ENCODE measurements around the gene UTS2.

The UTS2 gene

DNA sequence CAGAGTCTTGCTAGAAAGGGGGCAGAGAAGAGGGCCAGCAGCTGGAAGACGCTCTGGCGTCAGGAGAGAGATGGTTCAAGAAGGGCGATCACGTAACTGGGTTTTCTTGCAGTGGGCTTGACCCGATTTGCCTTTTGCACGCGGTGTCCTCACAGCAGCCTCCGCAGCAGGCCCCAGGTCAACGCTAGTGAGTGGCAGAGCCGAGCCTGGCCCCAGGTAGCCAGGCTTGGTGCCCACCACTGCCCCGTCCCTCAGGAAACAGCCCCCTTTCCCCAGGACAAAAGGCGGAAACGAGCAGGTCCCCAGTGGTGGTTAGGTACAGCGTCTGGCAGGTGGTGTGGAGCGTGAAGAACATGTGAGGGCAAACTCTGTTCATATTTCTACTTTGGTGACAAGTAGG is 8.6 kb upstream of the UTS2 start:
- Histone ChIP-seq H3K36me3 (ENCODE audit: control insufficient read depth, insufficient read depth, low read length, severe bottlenecking) (no peaks in the 10 kb centered on the region), H3K9me3 (ENCODE audit: control insufficient read depth, low read length) (no peaks in the 10 kb centered on the region), H3K9ac (ENCODE audit: low read length) (no peak overlapping the region), H3K4me1 (ENCODE audit: control insufficient read depth, insufficient read depth, low read length) (no peaks in the 10 kb centered on the region), H3K4me3 (ENCODE audit: low read length) (no peak overlapping the region), H3K27me3 (replicated peaks; ENCODE audit: control insufficient read depth, insufficient read depth, low read length) (peaks cover 7% of the 10 kb centered on the region)
- no peak for DNase-seq (ENCODE audit: low read depth)

DNA sequence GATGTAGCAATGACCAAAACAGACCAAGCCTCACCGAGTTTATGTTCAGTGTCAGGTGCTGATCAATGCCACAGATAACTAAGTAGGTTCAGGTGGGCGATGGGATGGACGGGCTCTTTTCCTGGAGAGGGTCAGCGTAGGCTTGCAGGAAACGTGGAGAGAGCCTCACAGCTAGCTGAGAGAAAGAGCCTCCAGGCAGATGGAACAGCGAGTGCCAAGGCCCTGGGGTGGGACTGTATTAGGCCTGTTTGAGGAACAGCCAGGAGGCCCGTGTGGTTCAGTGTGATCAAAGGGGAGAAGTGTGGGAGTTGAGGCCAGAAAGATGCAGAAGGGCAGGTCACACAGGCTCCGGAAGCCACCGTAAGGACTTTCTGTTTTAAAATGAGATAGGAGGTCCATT is 7.3 kb upstream of the UTS2 start:
- Histone ChIP-seq H3K9ac (ENCODE audit: low read length) (no peak overlapping the region), H3K27me3 (replicated peaks; ENCODE audit: control insufficient read depth, insufficient read depth, low read length) (no peaks in the 10 kb centered on the region)
- DNase-seq (ENCODE audit: low read depth) = no peak

GRCh38 chr1:7859406-7859805 is 6.5 kb upstream of the UTS2 start:
- H3K36me3 ChIP-seq (ENCODE audit: control insufficient read depth, insufficient read depth, low read length, severe bottlenecking) = no peaks in the 10 kb centered on the region
- no peak for DNase-seq (ENCODE audit: low read depth)
- no peaks in the 10 kb centered on the region for H3K9me3 ChIP-seq (ENCODE audit: control insufficient read depth, low read length)
- H3K27me3 ChIP-seq (replicated peaks; ENCODE audit: control insufficient read depth, insufficient read depth, low read length) = no peaks in the 10 kb centered on the region
- H3K4me3 ChIP-seq (ENCODE audit: low read length) = no peak overlapping the region
- H3K9ac ChIP-seq (ENCODE audit: low read length) = no peak overlapping the region
- H3K4me1 ChIP-seq (ENCODE audit: control insufficient read depth, insufficient read depth, low read length) = no peaks in the 10 kb centered on the region

More for the DNA sequence above, 7.3 kb upstream of the UTS2 start:
- no peak overlapping the region for H3K4me3 ChIP-seq (ENCODE audit: low read length)
- H3K4me1 ChIP-seq (ENCODE audit: control insufficient read depth, insufficient read depth, low read length) = no peaks in the 10 kb centered on the region
- no peaks in the 10 kb centered on the region for H3K9me3 ChIP-seq (ENCODE audit: control insufficient read depth, low read length)
- no peaks in the 10 kb centered on the region for H3K36me3 ChIP-seq (ENCODE audit: control insufficient read depth, insufficient read depth, low read length, severe bottlenecking)

DNA sequence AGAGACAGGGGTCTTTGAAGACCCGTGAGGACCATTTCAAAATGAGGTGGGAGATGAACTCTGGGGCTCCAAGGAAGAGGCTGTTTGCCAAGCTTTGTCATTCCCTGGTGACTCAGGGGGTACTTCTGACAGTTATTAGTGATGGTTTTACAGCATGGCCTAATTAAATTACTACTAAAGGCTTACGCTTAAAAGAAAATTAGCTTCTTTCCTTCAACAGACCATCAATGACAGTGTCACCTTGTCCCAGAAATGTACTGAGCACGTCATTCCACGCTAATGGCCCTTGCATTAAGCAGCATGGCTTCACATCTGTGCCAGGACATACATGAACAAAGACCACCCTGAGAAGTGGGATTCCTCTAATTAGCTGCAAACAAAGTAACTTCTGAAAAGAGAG is 5.1 kb upstream of the UTS2 start:
- H3K27me3 ChIP-seq (replicated peaks; ENCODE audit: control insufficient read depth, insufficient read depth, low read length) = no peaks in the 10 kb centered on the region
- no peak overlapping the region for H3K4me3 ChIP-seq (ENCODE audit: low read length)
- no peaks in the 10 kb centered on the region for H3K9me3 ChIP-seq (ENCODE audit: control insufficient read depth, low read length)
- no peaks in the 10 kb centered on the region for H3K36me3 ChIP-seq (ENCODE audit: control insufficient read depth, insufficient read depth, low read length, severe bottlenecking)
- no peak for DNase-seq (ENCODE audit: low read depth)
- no peak overlapping the region for H3K9ac ChIP-seq (ENCODE audit: low read length)
- no peaks in the 10 kb centered on the region for H3K4me1 ChIP-seq (ENCODE audit: control insufficient read depth, insufficient read depth, low read length)

DNA sequence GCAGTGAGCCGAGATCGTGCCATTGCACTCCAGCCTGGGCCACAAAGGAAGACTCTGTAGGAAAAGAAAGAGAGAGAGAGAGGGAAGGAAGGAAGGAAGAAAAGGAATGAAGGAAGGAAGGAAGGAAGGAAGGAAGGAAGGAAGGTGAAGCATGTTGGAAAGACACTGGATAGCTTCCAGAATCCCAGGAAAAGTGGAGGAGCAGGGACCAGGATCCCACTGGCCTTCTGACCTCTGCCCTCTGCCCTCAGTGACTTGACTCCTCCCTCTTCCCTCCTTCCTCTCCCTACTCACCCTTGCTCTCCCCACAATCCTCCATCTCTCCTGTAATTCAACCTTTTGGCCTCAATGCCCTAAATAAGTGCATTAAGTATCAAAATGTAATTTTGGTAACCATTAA is 4.1 kb upstream of the UTS2 start:
- Histone ChIP-seq H3K36me3 (ENCODE audit: control insufficient read depth, insufficient read depth, low read length, severe bottlenecking) (no peaks in the 10 kb centered on the region), H3K9ac (ENCODE audit: low read length) (no peak overlapping the region), H3K9me3 (ENCODE audit: control insufficient read depth, low read length) (no peaks in the 10 kb centered on the region), H3K27me3 (replicated peaks; ENCODE audit: control insufficient read depth, insufficient read depth, low read length) (no peaks in the 10 kb centered on the region), H3K4me3 (ENCODE audit: low read length) (no peak overlapping the region), H3K4me1 (ENCODE audit: control insufficient read depth, insufficient read depth, low read length) (no peaks in the 10 kb centered on the region)
- no peak for DNase-seq (ENCODE audit: low read depth)

DNA sequence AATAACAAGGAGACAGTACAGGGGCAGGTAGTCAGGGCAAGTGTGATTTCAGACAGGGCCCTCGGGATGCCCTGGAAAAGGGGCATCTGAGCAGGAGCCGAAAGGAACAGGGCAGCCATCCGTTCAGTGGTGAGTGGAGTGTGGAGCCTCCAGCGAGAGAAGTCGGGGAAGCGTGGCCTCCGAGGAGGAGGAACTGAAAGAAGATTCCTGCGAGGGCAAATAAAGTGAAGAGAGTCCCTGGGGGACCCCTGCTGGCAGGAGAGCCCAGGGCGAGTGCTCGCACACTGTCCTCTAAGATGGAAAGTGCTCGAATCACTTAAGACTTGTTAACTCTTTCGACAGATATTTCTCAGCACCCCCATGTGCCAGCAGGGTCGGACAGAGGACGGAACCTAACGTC is 3.5 kb upstream of the UTS2 start:
- Histone ChIP-seq H3K9me3 (ENCODE audit: control insufficient read depth, low read length) (no peaks in the 10 kb centered on the region), H3K27me3 (replicated peaks; ENCODE audit: control insufficient read depth, insufficient read depth, low read length) (no peaks in the 10 kb centered on the region), H3K9ac (ENCODE audit: low read length) (no peak overlapping the region), H3K4me3 (ENCODE audit: low read length) (no peak overlapping the region), H3K36me3 (ENCODE audit: control insufficient read depth, insufficient read depth, low read length, severe bottlenecking) (no peaks in the 10 kb centered on the region), H3K4me1 (ENCODE audit: control insufficient read depth, insufficient read depth, low read length) (no peaks in the 10 kb centered on the region)
- DNase-seq (ENCODE audit: low read depth) = no peak

GRCh38 chr1:7853684-7854026 is 790 bp upstream of the UTS2 start:
- no peak for DNase-seq (ENCODE audit: low read depth)
- Histone ChIP-seq H3K27me3 (replicated peaks; ENCODE audit: control insufficient read depth, insufficient read depth, low read length) (no peaks in the 10 kb centered on the region), H3K4me3 (ENCODE audit: low read length) (no peak overlapping the region), H3K9me3 (ENCODE audit: control insufficient read depth, low read length) (no peaks in the 10 kb centered on the region), H3K36me3 (ENCODE audit: control insufficient read depth, insufficient read depth, low read length, severe bottlenecking) (no peaks in the 10 kb centered on the region), H3K4me1 (ENCODE audit: control insufficient read depth, insufficient read depth, low read length) (no peaks in the 10 kb centered on the region), H3K9ac (ENCODE audit: low read length) (no peak overlapping the region)

DNA sequence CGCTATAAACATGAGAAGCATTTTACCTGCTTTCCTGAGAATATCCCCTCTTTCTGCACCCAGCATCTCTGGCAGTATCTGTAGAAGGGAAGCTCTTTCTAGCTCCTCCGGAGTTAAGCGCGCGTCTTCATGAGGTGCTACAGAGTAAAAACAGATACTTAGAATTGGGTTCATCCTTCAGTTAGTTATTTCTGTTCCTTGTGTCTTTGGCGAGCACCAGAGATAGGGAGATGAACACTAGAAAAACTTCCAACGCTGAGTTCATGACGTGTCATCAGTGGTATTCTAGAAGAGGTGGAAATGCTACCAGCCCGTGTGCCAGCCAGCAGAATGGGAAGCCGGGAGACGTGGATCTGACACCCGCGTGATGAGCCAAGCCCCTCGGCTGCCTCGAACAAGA is 2.1 kb downstream of the UTS2 start:
- no peak for DNase-seq (ENCODE audit: low read depth)
- no peaks in the 10 kb centered on the region for H3K27me3 ChIP-seq (replicated peaks; ENCODE audit: control insufficient read depth, insufficient read depth, low read length)
- no peak overlapping the region for H3K9ac ChIP-seq (ENCODE audit: low read length)
- no peaks in the 10 kb centered on the region for H3K9me3 ChIP-seq (ENCODE audit: control insufficient read depth, low read length)
- H3K36me3 ChIP-seq (ENCODE audit: control insufficient read depth, insufficient read depth, low read length, severe bottlenecking) = no peaks in the 10 kb centered on the region
- peaks cover 10% of the 10 kb centered on the region for H3K4me1 ChIP-seq (ENCODE audit: control insufficient read depth, insufficient read depth, low read length)
- H3K4me3 ChIP-seq (ENCODE audit: low read length) = no peak overlapping the region

DNA sequence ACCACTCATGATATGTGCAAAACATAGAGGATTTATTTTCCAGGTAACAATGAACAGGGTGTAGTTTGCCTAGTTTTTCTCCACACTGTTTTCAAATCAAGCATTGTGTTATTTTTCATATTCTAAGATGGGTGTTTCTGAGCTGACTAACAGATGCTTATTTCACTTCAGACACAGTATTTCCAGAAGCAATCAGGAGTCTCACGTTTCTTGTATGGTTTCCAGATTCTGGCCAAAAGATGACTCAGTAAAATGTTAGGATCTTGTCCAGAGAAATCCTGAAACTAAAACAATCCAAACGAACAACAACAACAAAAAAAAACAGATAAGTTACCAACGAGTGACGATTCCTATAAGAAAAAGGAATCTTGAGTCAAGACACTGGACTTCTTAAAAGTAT is 5.3 kb downstream of the UTS2 start:
- Histone ChIP-seq H3K27me3 (replicated peaks; ENCODE audit: control insufficient read depth, insufficient read depth, low read length) (no peaks in the 10 kb centered on the region), H3K4me3 (ENCODE audit: low read length) (peak overlapping the region; percentile 52), H3K9me3 (ENCODE audit: control insufficient read depth, low read length) (no peaks in the 10 kb centered on the region), H3K9ac (ENCODE audit: low read length) (no peak overlapping the region), H3K36me3 (ENCODE audit: control insufficient read depth, insufficient read depth, low read length, severe bottlenecking) (peaks cover 14% of the 10 kb centered on the region), H3K4me1 (ENCODE audit: control insufficient read depth, insufficient read depth, low read length) (peaks cover 10% of the 10 kb centered on the region)
- DNase-seq (ENCODE audit: low read depth) = peak; percentile 55

- H3K9me3 ChIP-seq (ENCODE audit: control insufficient read depth, low read length) = no peaks in the 10 kb centered on the region
- peaks cover 10% of the 10 kb centered on the region for H3K4me1 ChIP-seq (ENCODE audit: control insufficient read depth, insufficient read depth, low read length)
- peaks cover 20% of the 10 kb centered on the region for H3K36me3 ChIP-seq (ENCODE audit: control insufficient read depth, insufficient read depth, low read length, severe bottlenecking)
- no peak overlapping the region for H3K4me3 ChIP-seq (ENCODE audit: low read length)
- H3K9ac ChIP-seq (ENCODE audit: low read length) = no peak overlapping the region
- H3K27me3 ChIP-seq (replicated peaks; ENCODE audit: control insufficient read depth, insufficient read depth, low read length) = no peaks in the 10 kb centered on the region
- no peak for DNase-seq (ENCODE audit: low read depth)
Measured at GRCh38 chr1:7846656-7847055, 6.2 kb downstream of the UTS2 start.

DNA sequence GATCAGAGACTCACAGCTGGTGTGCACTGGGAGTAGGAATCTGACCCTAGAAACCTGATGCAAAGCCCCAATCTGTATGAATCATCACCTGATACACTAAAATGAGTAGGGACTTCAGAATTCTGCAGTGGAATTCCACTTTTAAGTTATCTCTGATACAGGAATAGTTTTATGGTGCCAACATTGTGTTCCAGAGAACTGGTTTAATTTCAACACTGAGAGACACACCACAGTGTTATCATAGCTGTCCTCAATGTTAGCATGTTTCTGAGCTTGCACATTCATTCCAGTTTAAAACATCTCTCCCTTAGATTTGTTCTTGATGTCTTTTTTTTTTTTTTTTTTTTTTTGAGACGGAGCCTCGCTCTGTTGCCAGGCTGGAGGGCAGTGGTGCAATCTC is 7.1 kb downstream of the UTS2 start:
- H3K9ac ChIP-seq (ENCODE audit: low read length) = no peak overlapping the region
- no peaks in the 10 kb centered on the region for H3K27me3 ChIP-seq (replicated peaks; ENCODE audit: control insufficient read depth, insufficient read depth, low read length)
- H3K36me3 ChIP-seq (ENCODE audit: control insufficient read depth, insufficient read depth, low read length, severe bottlenecking) = peaks cover 26% of the 10 kb centered on the region
- DNase-seq (ENCODE audit: low read depth) = peak; percentile 4
- H3K4me3 ChIP-seq (ENCODE audit: low read length) = no peak overlapping the region
- H3K9me3 ChIP-seq (ENCODE audit: control insufficient read depth, low read length) = no peaks in the 10 kb centered on the region
- peaks cover 10% of the 10 kb centered on the region for H3K4me1 ChIP-seq (ENCODE audit: control insufficient read depth, insufficient read depth, low read length)

GRCh38 chr1:7842517-7842916 is 10.3 kb downstream of the UTS2 start:
- no peak overlapping the region for H3K4me3 ChIP-seq (ENCODE audit: low read length)
- DNase-seq (ENCODE audit: low read depth) = no peak

More at GRCh38 chr1:7842517-7842916, 10.3 kb downstream of the UTS2 start:
- Histone ChIP-seq H3K4me1 (ENCODE audit: control insufficient read depth, insufficient read depth, low read length) (peaks cover 6% of the 10 kb centered on the region), H3K9ac (ENCODE audit: low read length) (no peak overlapping the region), H3K9me3 (ENCODE audit: control insufficient read depth, low read length) (peaks cover 21% of the 10 kb centered on the region), H3K36me3 (ENCODE audit: control insufficient read depth, insufficient read depth, low read length, severe bottlenecking) (peaks cover 58% of the 10 kb centered on the region), H3K27me3 (replicated peaks; ENCODE audit: control insufficient read depth, insufficient read depth, low read length) (no peaks in the 10 kb centered on the region)
